ENCODE data around the gene SEPTIN8. TPM values are rescaled to one million over a fixed set of nuclear protein-coding genes. Genes with fewer than 3 reads are reported as not detected.

The SEPTIN8 gene
- total and polyA plus RNA-seq, 2 of the 8 experiments (the other 6 are each of a cell fraction or from before 2014, with no cell fraction given), result 21.2 to 33.0 TPM

DNA sequence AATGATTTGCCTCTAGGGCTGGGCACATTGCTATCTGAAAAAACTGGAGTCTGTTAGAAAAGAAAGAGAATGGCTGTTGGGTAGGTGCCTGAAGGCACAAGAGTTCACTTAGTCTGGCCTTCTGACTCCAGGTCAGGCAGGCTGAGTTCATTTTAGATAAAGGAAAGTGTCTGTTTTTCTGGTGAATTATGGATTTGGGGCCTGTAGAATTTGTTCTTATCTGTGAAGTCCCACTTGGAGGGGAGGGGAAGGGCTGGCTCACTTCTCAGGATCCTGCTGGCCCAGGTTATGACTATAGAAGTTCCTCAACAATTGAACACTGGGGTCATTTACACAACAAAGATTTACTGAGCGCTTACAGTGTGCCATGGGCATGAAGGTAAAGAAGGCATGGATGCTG is 11.5 kb upstream of the SEPTIN8 start:
- H2BK120ac ChIP-seq (replicated peaks; ENCODE audit: low read depth, low read length), result no peak overlapping the region
- no peak overlapping the region for H2AFZ ChIP-seq (ENCODE audit: low read length)
- ChIA-PET CTCF (ENCODE audit: partially characterized antibody) (interaction anchor here (0.7 to 1.2 kb wide), 4 partner anchors 13 to 33 kb away, joined by 3 to 4 read pairs (median 4); no protein-coding TSS in a partner anchor), POLR2A (ENCODE audit: partially characterized antibody) (no interaction called here)
- H2BK12ac ChIP-seq (ENCODE audit: low read depth, low read length), result no peak overlapping the region
- FAIRE-seq (no peak), DNase-seq (ENCODE audit: low read depth in 1 of 2, low spot score in 2 of 2) (peak in 1 of 2 experiments; percentile 26)
- H3K18ac ChIP-seq (ENCODE audit: extremely low read depth, low read length), result no peak overlapping the region
- H2BK20ac ChIP-seq (ENCODE audit: low read length), result no peak overlapping the region
- H3K36me3 ChIP-seq (ENCODE audit: control insufficient read depth in 2 of 4, insufficient read depth in 4 of 4, low read length in 3 of 4), result no peaks in the 10 kb centered on the region
- H4K20me1 ChIP-seq (replicated peaks in 1 of 2; ENCODE audit: control insufficient read depth in 1 of 2, insufficient read depth in 2 of 2, low read length in 2 of 2), result no peaks in the 10 kb centered on the region
- no peak overlapping the region for H4K8ac ChIP-seq (ENCODE audit: extremely low read depth, insufficient read depth, low read length)
- no peak overlapping the region for H2BK15ac ChIP-seq (ENCODE audit: low read length)
- no peak overlapping the region for H3K14ac ChIP-seq (ENCODE audit: insufficient read length)
- H3K9ac ChIP-seq (replicated peaks in 1 of 4; ENCODE audit: extremely low read depth in 1 of 4, low read depth in 3 of 4, low read length in 3 of 4), result no peak overlapping the region
- 72% methylated on average over 1 of the region's 1 CpG; no CpG with 5 or more reads in 1 of the 2 experiments for WGBS, 2 experiments (ENCODE audit: extremely low coverage in 1 of 2, insufficient coverage in 1 of 2, insufficient read length in 1 of 2, insufficient replicate concordance in 2 of 2, low coverage in 1 of 2, low lambda C conversion rate in 2 of 2, missing lambda C conversion rate in 1 of 2)
- no peaks in the 10 kb centered on the region for H3K79me2 ChIP-seq (ENCODE audit: control insufficient read depth in 1 of 2, insufficient read depth in 2 of 2, low read length in 2 of 2)
- H3K23ac ChIP-seq (ENCODE audit: insufficient read length), result no peak overlapping the region
- H3K56ac ChIP-seq (replicated peaks; ENCODE audit: insufficient read length, low read depth, low read length), result no peak overlapping the region
- no peak overlapping the region for H4K5ac ChIP-seq (ENCODE audit: insufficient read length, low read depth, low read length)
- TF ChIP-seq FOSL1 (IDR thresholded peaks at IDR 0.05; ENCODE audit: insufficient read depth, low read depth, low read length) (no peak), SIRT6 (IDR thresholded peaks at IDR 0.05; ENCODE audit: low read length) (no peak), TBP (IDR thresholded peaks at IDR 0.05; ENCODE audit: low read depth, low read length) (no peak), PHF8 (conservative IDR thresholded peaks at IDR 0.05; ENCODE audit: low read depth, low read length) (no peak), TEAD4 (IDR thresholded peaks at IDR 0.05; ENCODE audit: low read depth, low read length) (no peak), CBX8 (IDR thresholded peaks at IDR 0.05; ENCODE audit: borderline replicate concordance, low read depth, low read length) (no peak), KDM4A (IDR thresholded peaks at IDR 0.05; ENCODE audit: low read depth, low read length, severe bottlenecking) (no peak), BACH1 (IDR thresholded peaks at IDR 0.05; ENCODE audit: low read length) (no peak), SUZ12 (IDR thresholded peaks at IDR 0.05; ENCODE audit: low read length) (no peak), POU5F1 (IDR thresholded peaks at IDR 0.05; ENCODE audit: low read depth, low read length) (no peak), SP1 (IDR thresholded peaks at IDR 0.05; ENCODE audit: low read depth, low read length) (no peak), EZH2 (IDR thresholded peaks at IDR 0.05; ENCODE audit: low read depth, low read length, severe bottlenecking) (no peak), RAD21 (IDR thresholded peaks at IDR 0.05 in 1 of 2, conservative IDR thresholded peaks at IDR 0.05 in 1 of 2; ENCODE audit: low read depth in 2 of 2, low read length in 2 of 2) (no peak), MAFK (IDR thresholded peaks at IDR 0.05; ENCODE audit: low read depth, low read length) (no peak)
- TF ChIP-seq, protein P1, sequence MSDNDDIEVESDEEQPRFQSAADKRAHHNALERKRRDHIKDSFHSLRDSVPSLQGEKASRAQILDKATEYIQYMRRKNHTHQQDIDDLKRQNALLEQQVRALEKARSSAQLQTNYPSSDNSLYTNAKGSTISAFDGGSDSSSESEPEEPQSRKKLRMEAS (IDR thresholded peaks at IDR 0.05), result no peak
- H3K23me2 ChIP-seq (ENCODE audit: low read depth, low read length), result no peaks in the 10 kb centered on the region
- H2AK5ac ChIP-seq (ENCODE audit: low read depth, low read length), result no peak overlapping the region
- H3K27ac ChIP-seq (ENCODE audit: low read depth, low read length), result no peak overlapping the region
- no peaks in the 10 kb centered on the region; a peak in 1 of 7 replicates for H3K4me1 ChIP-seq (replicated peaks in 1 of 4; ENCODE audit: control insufficient read depth in 3 of 4, insufficient read depth in 4 of 4, low read length in 3 of 4)
- no peak overlapping the region for H4K91ac ChIP-seq (replicated peaks; ENCODE audit: insufficient read length, low read length)
- no peak overlapping the region for H2BK5ac ChIP-seq (ENCODE audit: low read depth, low read length)
- H3K4me2 ChIP-seq (ENCODE audit: insufficient read depth in 1 of 2, low read depth in 2 of 2, low read length in 2 of 2), result no peak overlapping the region
- H3K79me1 ChIP-seq (ENCODE audit: low read depth, low read length), result no peaks in the 10 kb centered on the region
- H3K4ac ChIP-seq (replicated peaks; ENCODE audit: insufficient read length, low read depth, low read length), result no peak overlapping the region
- H3K9me3 ChIP-seq (ENCODE audit: insufficient read depth in 2 of 2, low read depth in 1 of 2, low read length in 1 of 2), result no peaks in the 10 kb centered on the region
- no peak overlapping the region for H3K4me3 ChIP-seq (ENCODE audit: extremely low read depth in 1 of 4, insufficient read depth in 2 of 4, low read depth in 3 of 4, low read length in 4 of 4)
- H3K27me3 ChIP-seq (replicated peaks in 1 of 4; ENCODE audit: control insufficient read depth in 3 of 4, extremely low read depth in 1 of 4, insufficient read depth in 3 of 4, low read length in 3 of 4), result no peaks in the 10 kb centered on the region

All from H1 (cell line).